ENCODE results near the gene TTN. TPM values are rescaled to one million over a fixed set of nuclear protein-coding genes. Genes with fewer than 3 reads are reported as not detected.
A peak's percentile ranks its signal among the peaks of the same experiment; 100 is the strongest.

The TTN gene
- total and polyA plus RNA-seq, 7 experiments from 2014 or later = 3.1 to 45.5 (median 36.9) TPM

DNA sequence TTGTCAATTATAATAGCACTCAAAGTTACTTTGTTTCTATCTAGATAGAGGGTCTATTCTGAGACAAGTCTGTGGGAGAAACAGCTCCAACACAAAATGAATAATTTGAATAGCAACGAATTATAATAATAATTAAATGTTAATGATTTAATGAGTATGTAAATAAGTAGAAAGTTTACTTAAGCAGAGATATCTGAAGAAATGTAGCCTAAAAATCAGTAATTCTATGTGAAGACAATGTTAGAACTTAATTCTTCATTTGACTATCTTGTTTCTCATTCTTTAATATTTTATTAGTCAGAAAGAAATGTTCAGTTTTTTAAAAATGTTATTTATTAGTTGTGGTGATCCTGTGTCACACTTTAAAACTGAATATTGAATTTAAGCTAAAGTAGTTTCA is 165.7 kb downstream of the TTN start:
- Mint-ChIP-seq H3K36me3 (peaks cover 0 to 36% (median 4%) of the 10 kb centered on the region in 5 donors), H3K4me3 (no peak overlapping the region), H3K4me1 (no peaks in the 10 kb centered on the region), H3K27me3 (no peaks in the 10 kb centered on the region), H3K9me3 (no peaks in the 10 kb centered on the region), H3K27ac (no peak overlapping the region)
- intact Hi-C loops (cut with micrococcal nuclease) = no loop called here
- CTCF ChIA-PET = no interaction called here
- DNase-seq (no peak), ATAC-seq (no peak)
- Histone ChIP-seq H3K27me3 (ENCODE audit: control insufficient read depth in 2 of 2, insufficient read depth in 2 of 2, low read length in 2 of 2) (no peaks in the 10 kb centered on the region), H3K4me1 (ENCODE audit: control insufficient read depth in 2 of 2, insufficient read depth in 2 of 2, low read length in 2 of 2) (no peaks in the 10 kb centered on the region), H3K9me3 (ENCODE audit: control insufficient read depth in 2 of 3, low read length in 3 of 3) (no peaks in the 10 kb centered on the region), H3K4me3 (ENCODE audit: low read length) (no peak overlapping the region), H3K36me3 (ENCODE audit: control insufficient read depth in 2 of 3, insufficient read depth in 3 of 3, low read length in 3 of 3) (peaks cover 0 to 17% (median 0%) of the 10 kb centered on the region in 3 experiments), H3K27ac (ENCODE audit: low read depth, low read length) (no peak overlapping the region)
- POLR2A ChIA-PET = interaction anchor here (0.8 kb wide), 1 partner anchor 10 kb away, joined by 3 read pairs; no protein-coding TSS in a partner anchor

DNA sequence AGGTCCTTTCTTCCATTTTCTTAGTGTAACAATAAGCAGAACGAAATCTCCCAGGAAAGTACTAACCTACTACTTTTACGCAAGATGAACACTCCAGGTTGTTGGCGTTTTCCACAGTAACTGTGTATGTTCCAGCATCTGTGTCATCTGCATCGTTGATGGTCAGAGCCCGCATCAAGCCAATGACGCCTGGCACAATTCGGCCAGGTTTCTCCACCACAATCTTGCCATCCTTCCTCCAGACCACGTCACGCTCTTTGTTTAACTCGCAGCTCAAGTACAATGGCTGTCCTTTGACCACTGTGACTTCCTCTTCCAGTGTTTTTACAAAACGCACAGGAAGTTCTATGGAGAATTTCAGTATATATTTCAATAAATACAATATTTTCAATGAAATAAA is 171.3 kb downstream of the TTN start:
- intact Hi-C loops (cut with micrococcal nuclease) = no loop called here
- Histone ChIP-seq H3K4me1 (ENCODE audit: control insufficient read depth in 2 of 2, insufficient read depth in 2 of 2, low read length in 2 of 2) (no peaks in the 10 kb centered on the region), H3K27me3 (ENCODE audit: control insufficient read depth in 2 of 2, insufficient read depth in 2 of 2, low read length in 2 of 2) (no peaks in the 10 kb centered on the region), H3K36me3 (ENCODE audit: control insufficient read depth in 2 of 3, insufficient read depth in 3 of 3, low read length in 3 of 3) (peaks cover 0 to 50% (median 5%) of the 10 kb centered on the region in 3 experiments), H3K4me3 (ENCODE audit: low read length) (no peak overlapping the region), H3K27ac (ENCODE audit: low read depth, low read length) (no peak overlapping the region), H3K9me3 (ENCODE audit: control insufficient read depth in 2 of 3, low read length in 3 of 3) (no peaks in the 10 kb centered on the region)
- H3K27me3 Mint-ChIP-seq = no peaks in the 10 kb centered on the region
- no peaks in the 10 kb centered on the region for H3K9me3 Mint-ChIP-seq
- POLR2A ChIA-PET = no interaction called here
- no peak overlapping the region for H3K4me3 Mint-ChIP-seq
- no peak overlapping the region for H3K27ac Mint-ChIP-seq
- CTCF ChIA-PET = no interaction called here
- H3K4me1 Mint-ChIP-seq = peaks cover 0 to 3% (median 0%) of the 10 kb centered on the region in 7 donors
- ATAC-seq (no peak), DNase-seq (no peak)
- peaks cover 3 to 72% (median 42%) of the 10 kb centered on the region in 5 donors for H3K36me3 Mint-ChIP-seq

DNA sequence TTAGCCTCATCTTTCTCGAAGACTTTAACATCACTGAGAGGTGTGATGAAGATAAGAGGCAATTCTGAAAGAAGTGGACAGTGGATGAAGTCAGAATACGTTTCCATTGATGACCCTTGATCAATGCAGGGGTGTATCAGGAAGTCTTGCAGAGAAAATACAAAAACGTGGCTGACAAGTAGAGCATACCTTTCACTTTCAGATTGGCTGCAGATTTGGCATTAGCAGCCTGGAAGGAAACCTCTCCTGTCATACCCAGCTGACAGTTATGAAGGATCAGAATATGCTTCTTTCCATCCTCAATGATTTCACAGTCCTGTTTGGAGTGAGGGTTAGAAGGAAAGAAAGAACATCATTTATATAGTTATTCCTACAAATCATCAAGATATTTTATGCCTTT is 174.5 kb downstream of the TTN start:
- Mint-ChIP-seq H3K9me3 (no peaks in the 10 kb centered on the region), H3K27me3 (no peaks in the 10 kb centered on the region), H3K27ac (no peak overlapping the region), H3K36me3 (peaks cover 3 to 81% (median 54%) of the 10 kb centered on the region in 5 donors), H3K4me3 (no peak overlapping the region), H3K4me1 (peaks cover 0 to 3% (median 0%) of the 10 kb centered on the region in 7 donors)
- H3K36me3 ChIP-seq (ENCODE audit: control insufficient read depth in 2 of 3, insufficient read depth in 3 of 3, low read length in 3 of 3) = peaks cover 0 to 69% (median 9%) of the 10 kb centered on the region in 3 experiments
- no peak for DNase-seq
- no peak for ATAC-seq
- intact Hi-C loops (cut with micrococcal nuclease) = no loop called here
- H3K9me3 ChIP-seq (ENCODE audit: control insufficient read depth in 2 of 3, low read length in 3 of 3) = no peaks in the 10 kb centered on the region
- H3K27me3 ChIP-seq (ENCODE audit: control insufficient read depth in 2 of 2, insufficient read depth in 2 of 2, low read length in 2 of 2) = no peaks in the 10 kb centered on the region
- ChIA-PET CTCF (no interaction called here), POLR2A (no interaction called here)
- H3K4me3 ChIP-seq (ENCODE audit: low read length) = no peak overlapping the region
- H3K27ac ChIP-seq (ENCODE audit: low read depth, low read length) = no peak overlapping the region
- H3K4me1 ChIP-seq (ENCODE audit: control insufficient read depth in 2 of 2, insufficient read depth in 2 of 2, low read length in 2 of 2) = no peaks in the 10 kb centered on the region

DNA sequence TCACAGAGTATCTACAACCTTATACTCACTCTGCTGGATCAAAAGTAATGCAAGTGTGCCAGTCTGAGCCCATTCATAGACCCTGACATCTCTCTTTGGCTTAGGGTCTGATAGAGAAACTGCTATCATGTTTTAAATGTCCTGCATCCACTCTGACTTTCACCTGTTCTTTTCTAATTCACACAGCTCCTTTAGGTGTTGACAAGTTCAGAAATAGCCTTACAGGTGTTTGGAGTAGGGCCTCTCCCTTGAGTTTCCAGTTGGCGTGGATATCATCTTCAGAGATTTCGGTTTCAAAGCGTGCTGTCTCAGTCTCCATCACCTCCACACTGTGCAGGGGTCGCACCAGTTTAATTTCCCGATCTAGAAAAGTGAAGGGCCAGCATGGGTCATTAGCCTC is 176.6 kb downstream of the TTN start:
- Mint-ChIP-seq H3K9me3 (no peaks in the 10 kb centered on the region), H3K27me3 (no peaks in the 10 kb centered on the region), H3K4me3 (no peak overlapping the region), H3K27ac (peak overlapping the region in 1 of 9 donors; percentile 39), H3K36me3 (peaks cover 3 to 76% (median 49%) of the 10 kb centered on the region in 5 donors), H3K4me1 (peaks cover 0 to 3% (median 0%) of the 10 kb centered on the region in 7 donors)
- ATAC-seq (no peak), DNase-seq (no peak)
- H3K4me1 ChIP-seq (ENCODE audit: control insufficient read depth in 2 of 2, insufficient read depth in 2 of 2, low read length in 2 of 2) = no peaks in the 10 kb centered on the region
- H3K36me3 ChIP-seq (ENCODE audit: control insufficient read depth in 2 of 3, insufficient read depth in 3 of 3, low read length in 3 of 3) = peaks cover 0 to 57% (median 9%) of the 10 kb centered on the region in 3 experiments
- H3K27me3 ChIP-seq (ENCODE audit: control insufficient read depth in 2 of 2, insufficient read depth in 2 of 2, low read length in 2 of 2) = no peaks in the 10 kb centered on the region
- H3K27ac ChIP-seq (ENCODE audit: low read depth, low read length) = no peak overlapping the region
- intact Hi-C loops (cut with micrococcal nuclease) = no loop called here
- H3K4me3 ChIP-seq (ENCODE audit: low read length) = no peak overlapping the region
- H3K9me3 ChIP-seq (ENCODE audit: control insufficient read depth in 2 of 3, low read length in 3 of 3) = no peaks in the 10 kb centered on the region
- ChIA-PET POLR2A (interaction anchor here (0.6 kb wide), 1 partner anchor 761 kb away, joined by 3 read pairs; no protein-coding TSS in a partner anchor), CTCF (no interaction called here)

DNA sequence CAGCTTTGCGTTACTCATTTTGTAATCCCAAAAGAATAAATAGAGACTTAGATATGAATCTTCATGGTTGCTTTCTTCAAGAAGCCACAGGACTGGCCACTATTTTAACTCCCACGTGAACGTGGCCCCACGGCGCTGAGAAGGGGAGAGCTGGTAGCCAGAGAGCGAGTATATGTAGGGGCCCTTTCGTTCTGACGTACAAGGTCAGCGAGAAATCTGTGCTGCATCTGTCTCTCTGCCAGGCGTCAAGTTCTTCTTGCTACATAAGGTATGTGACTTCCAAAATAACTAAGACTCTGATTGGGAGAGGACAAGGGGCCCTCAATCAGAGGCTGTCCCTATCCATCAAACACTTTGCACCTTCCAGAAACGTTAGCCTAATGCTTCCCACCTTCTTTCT is 177.8 kb downstream of the TTN start:
- ATAC-seq (no peak), DNase-seq (no peak)
- intact Hi-C loops (cut with micrococcal nuclease) = no loop called here
- H3K4me1 Mint-ChIP-seq = peaks cover 0 to 3% (median 0%) of the 10 kb centered on the region in 7 donors
- no peaks in the 10 kb centered on the region for H3K9me3 Mint-ChIP-seq
- H3K4me3 ChIP-seq (ENCODE audit: low read length) = no peak overlapping the region
- no peak overlapping the region for H3K27ac ChIP-seq (ENCODE audit: low read depth, low read length)
- no peaks in the 10 kb centered on the region for H3K27me3 Mint-ChIP-seq
- peaks cover 3 to 73% (median 41%) of the 10 kb centered on the region in 5 donors for H3K36me3 Mint-ChIP-seq
- H3K27me3 ChIP-seq (ENCODE audit: control insufficient read depth in 2 of 2, insufficient read depth in 2 of 2, low read length in 2 of 2) = no peaks in the 10 kb centered on the region
- H3K4me3 Mint-ChIP-seq = no peak overlapping the region
- H3K4me1 ChIP-seq (ENCODE audit: control insufficient read depth in 2 of 2, insufficient read depth in 2 of 2, low read length in 2 of 2) = no peaks in the 10 kb centered on the region
- H3K36me3 ChIP-seq (ENCODE audit: control insufficient read depth in 2 of 3, insufficient read depth in 3 of 3, low read length in 3 of 3) = peaks cover 0 to 52% (median 4%) of the 10 kb centered on the region in 3 experiments
- H3K9me3 ChIP-seq (ENCODE audit: control insufficient read depth in 2 of 3, low read length in 3 of 3) = no peaks in the 10 kb centered on the region
- ChIA-PET CTCF (no interaction called here), POLR2A (no interaction called here)
- H3K27ac Mint-ChIP-seq = no peak overlapping the region

DNA sequence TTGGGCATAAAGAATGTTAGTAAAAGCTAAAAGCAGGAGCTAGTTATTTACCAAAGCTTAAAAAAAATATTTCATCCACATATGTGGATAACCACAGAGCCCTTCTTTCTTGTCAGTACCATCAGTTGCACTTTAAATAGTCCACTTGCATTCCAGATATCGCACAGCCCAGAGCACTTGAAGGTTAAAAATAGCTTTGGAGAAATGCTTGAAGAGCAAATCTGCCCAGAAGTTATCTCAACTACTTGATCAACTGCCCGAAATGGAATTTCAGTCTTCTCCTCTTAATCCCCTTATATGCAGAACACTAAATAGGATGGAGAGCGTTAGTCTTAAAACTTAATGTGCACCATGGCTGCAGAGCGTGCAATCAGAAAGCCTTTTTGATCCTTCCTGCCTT is 178.6 kb downstream of the TTN start:
- DNase-seq (no peak), ATAC-seq (no peak)
- no peaks in the 10 kb centered on the region for H3K9me3 Mint-ChIP-seq
- CTCF ChIA-PET = no interaction called here
- H3K4me3 Mint-ChIP-seq = no peak overlapping the region
- H3K9me3 ChIP-seq (ENCODE audit: control insufficient read depth in 2 of 3, low read length in 3 of 3) = no peaks in the 10 kb centered on the region
- no peak overlapping the region for H3K27ac Mint-ChIP-seq
- POLR2A ChIA-PET = no interaction called here
- no peak overlapping the region for H3K27ac ChIP-seq (ENCODE audit: low read depth, low read length)
- intact Hi-C loops (cut with micrococcal nuclease) = no loop called here
- H3K27me3 Mint-ChIP-seq = no peaks in the 10 kb centered on the region
- H3K36me3 ChIP-seq (ENCODE audit: control insufficient read depth in 2 of 3, insufficient read depth in 3 of 3, low read length in 3 of 3) = peaks cover 0 to 52% (median 4%) of the 10 kb centered on the region in 3 experiments
- no peak overlapping the region for H3K4me3 ChIP-seq (ENCODE audit: low read length)
- peaks cover under 1 to 72% (median 42%) of the 10 kb centered on the region in 5 donors for H3K36me3 Mint-ChIP-seq
- H3K4me1 ChIP-seq (ENCODE audit: control insufficient read depth in 2 of 2, insufficient read depth in 2 of 2, low read length in 2 of 2) = no peaks in the 10 kb centered on the region
- no peaks in the 10 kb centered on the region for H3K27me3 ChIP-seq (ENCODE audit: control insufficient read depth in 2 of 2, insufficient read depth in 2 of 2, low read length in 2 of 2)
- H3K4me1 Mint-ChIP-seq = peaks cover 0 to under 1% (median 0%) of the 10 kb centered on the region in 7 donors

DNA sequence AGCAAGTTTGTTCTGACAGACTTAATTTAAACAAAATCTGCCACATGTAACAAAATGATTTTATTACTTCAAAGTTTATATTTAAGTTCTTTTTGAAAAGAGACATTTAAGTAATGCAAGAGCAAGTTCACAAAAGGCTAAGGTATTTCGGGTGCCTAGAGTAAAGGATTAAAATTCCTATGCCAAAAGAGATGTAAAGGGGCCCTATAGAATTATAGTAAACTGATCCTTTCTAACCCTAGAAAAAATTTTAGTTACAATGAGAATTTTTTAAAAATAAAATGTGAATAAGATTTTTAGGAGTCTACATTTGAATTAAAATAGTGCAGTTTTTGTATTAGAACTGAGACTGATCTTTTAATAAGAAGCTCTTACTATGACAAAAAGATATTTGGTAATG is 179.8 kb downstream of the TTN start:
- Histone ChIP-seq H3K27ac (ENCODE audit: low read depth, low read length) (no peak overlapping the region), H3K4me3 (ENCODE audit: low read length) (no peak overlapping the region), H3K9me3 (ENCODE audit: control insufficient read depth in 2 of 3, low read length in 3 of 3) (no peaks in the 10 kb centered on the region), H3K4me1 (ENCODE audit: control insufficient read depth in 2 of 2, insufficient read depth in 2 of 2, low read length in 2 of 2) (no peaks in the 10 kb centered on the region), H3K27me3 (ENCODE audit: control insufficient read depth in 2 of 2, insufficient read depth in 2 of 2, low read length in 2 of 2) (no peaks in the 10 kb centered on the region), H3K36me3 (ENCODE audit: control insufficient read depth in 2 of 3, insufficient read depth in 3 of 3, low read length in 3 of 3) (peaks cover 0 to 52% (median 4%) of the 10 kb centered on the region in 3 experiments)
- intact Hi-C loops (cut with micrococcal nuclease) = no loop called here
- H3K36me3 Mint-ChIP-seq = peaks cover 0 to 68% (median 46%) of the 10 kb centered on the region in 5 donors
- DNase-seq (no peak), ATAC-seq (no peak)
- H3K27ac Mint-ChIP-seq = no peak overlapping the region
- H3K9me3 Mint-ChIP-seq = no peaks in the 10 kb centered on the region
- H3K4me1 Mint-ChIP-seq = no peaks in the 10 kb centered on the region
- H3K4me3 Mint-ChIP-seq = no peak overlapping the region
- H3K27me3 Mint-ChIP-seq = no peaks in the 10 kb centered on the region
- POLR2A ChIA-PET = no interaction called here
- CTCF ChIA-PET = no interaction called here

Measured in naive thymus-derived CD4-positive, alpha-beta T cell (primary cell).